Prostate gland (tissue), 2 donors: Measurements from ENCODE around the gene FBLIM1. TPM values are rescaled to one million over a fixed set of nuclear protein-coding genes. Genes with fewer than 3 reads are reported as not detected.

Experiments used
- DNase-seq: peaks from one replicate; pipeline ENCODE4 v3.0.0-alpha.2; 2019; ENCODE audit warnings: low spot score
- H3K27ac ChIP-seq, 2 donors: fragments of 200-600 bp; sonication (generic); 2 replicates each; pipeline ENCODE4 v1.5.1; 2017 to 2019
- H3K27me3 ChIP-seq: fragments of 200-600 bp; sonication (generic); replicated peaks from 2 replicates; pipeline ENCODE4 v1.5.1; 2019; ENCODE audit not compliant: insufficient read depth
- H3K36me3 ChIP-seq, 2 donors: fragments of 200-600 bp; sonication (generic); 1 replicate in 1 of 2; 2 replicates in 1 of 2; pipeline versions ENCODE4 v1.5.1 to v1.8.1; 2017 to 2019
- H3K4me1 ChIP-seq: fragments of 200-600 bp; sonication (generic); replicated peaks from 2 replicates; pipeline ENCODE4 v1.5.1; 2019
- H3K4me3 ChIP-seq, 2 donors: fragments of 200-600 bp; sonication (generic); 2 replicates each; pipeline ENCODE4 v1.5.1; 2017 to 2019
- H3K9me3 ChIP-seq: fragments of 200-600 bp; sonication (generic); 2 replicates; pipeline ENCODE4 v1.5.1; 2017
- POLR2A ChIP-seq: fragments of 450-650 bp; IDR thresholded peaks from one replicate; pipeline ENCODE4 v1.6.1; 2016; ENCODE audit warnings: antibody characterized with exemption, mild to moderate bottlenecking
- POLR2AphosphoS5 ChIP-seq: sonication (generic); formaldehyde crosslinking; IDR thresholded peaks from one replicate; pipeline ENCODE4 v1.6.1; 2017; ENCODE audit warnings: antibody characterized with exemption
- WGBS: methylation state at CpG from one replicate; pipeline ENCODE4 v1.1.5; 2018; 5-methylcytosine and 5-hydroxymethylcytosine counted together
- intact Hi-C: fragments of 100-400 bp; cut with DNase I; formaldehyde crosslinking; loops from one replicate; pipeline ENCODE4 v1.14.2; 2022
- total RNA-seq, 2 donors: library from RNA; depleted of rRNA; stranded (reverse); fragments of >200 nt; gene quantifications; one replicate each; pipeline ENCODE4 v1.1.0, GENCODE V29; 2016
- TF ChIP-seq, protein P1 (sequence below), 4 experiments: fragments of 200-600 bp in 2 of 4; fragments of 450-650 bp in 2 of 4; sonication (generic) in 2 of 4; IDR thresholded peaks; 1 replicate in 3 of 4; 2 replicates in 1 of 4; pipeline ENCODE4 v1.5.1; 2016 to 2019; ENCODE audit warnings: antibody characterized with exemption in 4 of 4, mild to moderate bottlenecking in 2 of 4, moderate library complexity in 2 of 4

FBLIM1 gene
- total RNA-seq, 2 donors from 2014 or later, result 33.1 to 111 TPM

- H3K4me3 ChIP-seq, result no peak within 1 kb of the TSS
These were observed 22.3 kb upstream of the FBLIM1 start, which contains the start of gene SLC25A34 for GRCh38 chr1:15736038-15736891. Gene SLC25A34 (plus strand): TSS chr1:15736258. CDS start chr1:15736486, 228 bp downstream.

DNA sequence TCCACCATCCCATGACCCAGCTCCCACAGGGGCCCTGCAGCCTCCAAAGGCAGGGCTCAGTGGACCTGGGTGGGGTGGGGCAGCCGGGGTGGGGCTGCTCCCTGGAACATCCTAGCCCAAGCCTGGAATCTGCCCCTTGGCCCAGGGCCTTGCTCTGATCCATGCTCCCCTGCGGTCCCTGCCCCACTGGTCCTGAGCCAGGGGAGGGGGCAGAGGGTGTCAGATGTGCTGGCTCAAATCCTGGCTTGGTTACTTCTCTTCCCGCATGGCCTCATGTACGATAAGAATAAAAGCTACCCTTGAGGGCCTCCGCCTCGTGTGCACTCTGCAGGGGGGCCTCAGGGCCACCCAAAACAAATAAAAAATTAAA, 21.7 kb upstream of the FBLIM1 start:
- Histone ChIP-seq H3K27me3 (no peaks in the 10 kb centered on the region), H3K4me3 (no peak overlapping the region), H3K36me3 (peaks cover 0 to under 1% of the 10 kb centered on the region in 2 donors), H3K4me1 (peaks cover 6% of the 10 kb centered on the region), H3K9me3 (no peaks in the 10 kb centered on the region), H3K27ac (no peak overlapping the region)
- intact Hi-C loops, result no loop called here
- TF ChIP-seq, protein P1, sequence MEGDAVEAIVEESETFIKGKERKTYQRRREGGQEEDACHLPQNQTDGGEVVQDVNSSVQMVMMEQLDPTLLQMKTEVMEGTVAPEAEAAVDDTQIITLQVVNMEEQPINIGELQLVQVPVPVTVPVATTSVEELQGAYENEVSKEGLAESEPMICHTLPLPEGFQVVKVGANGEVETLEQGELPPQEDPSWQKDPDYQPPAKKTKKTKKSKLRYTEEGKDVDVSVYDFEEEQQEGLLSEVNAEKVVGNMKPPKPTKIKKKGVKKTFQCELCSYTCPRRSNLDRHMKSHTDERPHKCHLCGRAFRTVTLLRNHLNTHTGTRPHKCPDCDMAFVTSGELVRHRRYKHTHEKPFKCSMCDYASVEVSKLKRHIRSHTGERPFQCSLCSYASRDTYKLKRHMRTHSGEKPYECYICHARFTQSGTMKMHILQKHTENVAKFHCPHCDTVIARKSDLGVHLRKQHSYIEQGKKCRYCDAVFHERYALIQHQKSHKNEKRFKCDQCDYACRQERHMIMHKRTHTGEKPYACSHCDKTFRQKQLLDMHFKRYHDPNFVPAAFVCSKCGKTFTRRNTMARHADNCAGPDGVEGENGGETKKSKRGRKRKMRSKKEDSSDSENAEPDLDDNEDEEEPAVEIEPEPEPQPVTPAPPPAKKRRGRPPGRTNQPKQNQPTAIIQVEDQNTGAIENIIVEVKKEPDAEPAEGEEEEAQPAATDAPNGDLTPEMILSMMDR (IDR thresholded peaks at IDR 0.05), result no peak
- TF ChIP-seq POLR2A, result no peak
- TF ChIP-seq POLR2AphosphoS5, result no peak
- DNase-seq, result no peak
- 35% methylated on average over 6 of the region's 6 CpGs for WGBS

More at GRCh38 chr1:15736038-15736891, 22.3 kb upstream of the FBLIM1 start, which contains the start of gene SLC25A34:
- TF ChIP-seq POLR2AphosphoS5 (peak; percentile 25), POLR2A (peak; percentile 9)
- TF ChIP-seq, protein P1 (IDR thresholded peaks at IDR 0.05), result no peak
- H3K4me1 ChIP-seq, result peaks cover 6% of the 10 kb centered on the region
- H3K36me3 ChIP-seq, result peaks cover 0 to 7% of the 10 kb centered on the region in 2 donors
- no peak for DNase-seq
- H3K9me3 ChIP-seq, result no peaks in the 10 kb centered on the region
- H3K27ac ChIP-seq, result no peak within 1 kb of the TSS
- intact Hi-C loops, result no loop called here
- H3K27me3 ChIP-seq, result no peaks in the 10 kb centered on the region
- 67% methylated on average over 30 of the region's 35 CpGs for WGBS

- H3K9me3 ChIP-seq, result no peaks in the 10 kb centered on the region
- no peaks in the 10 kb centered on the region for H3K36me3 ChIP-seq
- DNase-seq, result no peak
- TF ChIP-seq, protein P1 (IDR thresholded peaks at IDR 0.05), result no peak
- TF ChIP-seq POLR2A (no peak), POLR2AphosphoS5 (no peak)
- H3K4me3 ChIP-seq, result no peak overlapping the region
- WGBS, result 87% methylated on average over 20 of the region's 20 CpGs
- intact Hi-C loops, result no loop called here
- peaks cover 6% of the 10 kb centered on the region for H3K4me1 ChIP-seq
- H3K27ac ChIP-seq, result no peak overlapping the region
- H3K27me3 ChIP-seq, result no peaks in the 10 kb centered on the region
These were observed 21.0 kb upstream of the FBLIM1 start for GRCh38 chr1:15737324-15738319.

- no peaks in the 10 kb centered on the region for H3K27me3 ChIP-seq
- H3K9me3 ChIP-seq, result no peaks in the 10 kb centered on the region
- no peak overlapping the region for H3K27ac ChIP-seq
- intact Hi-C loops, result no loop called here
- DNase-seq, result no peak
- no peak overlapping the region for H3K4me3 ChIP-seq
- WGBS, result 72% methylated on average over 15 of the region's 15 CpGs
- TF ChIP-seq POLR2AphosphoS5 (no peak), POLR2A (no peak)
- TF ChIP-seq, protein P1 (IDR thresholded peaks at IDR 0.05), result no peak
- peaks cover 6% of the 10 kb centered on the region for H3K4me1 ChIP-seq
- H3K36me3 ChIP-seq, result no peaks in the 10 kb centered on the region
These were observed 20.0 kb upstream of the FBLIM1 start for GRCh38 chr1:15738416-15739113.
